A204.1 (cell line): Measurements from ENCODE around the gene APOE.
"Not testable (repeated sequence)": the region's sequence is repeated elsewhere in the genome, so short reads cannot be mapped to it uniquely, and the experiment has no call there.

Experiments
- FAIRE-seq: peaks from 2 replicates; lab custom pipeline; 2012; peaks lifted over from hg19 to GRCh38; lab: Jason Lieb, UNC

APOE gene

GRCh38 chr19:44905437-44906160 lies at the start of gene APOE:
TSS of gene APOE (plus strand) at chr19:44905796. CDS start at chr19:44906625, 829 bp downstream.
- FAIRE-seq = no peak

- no peak for FAIRE-seq
These were observed 49.0 kb upstream of the APOE start for GRCh38 chr19:44856421-44857083.

GRCh38 chr19:44857837-44858236 lies 47.8 kb upstream of the APOE start:
- FAIRE-seq = no peak

- FAIRE-seq = not testable (repeated sequence)
These were observed 44.0 kb upstream of the APOE start for GRCh38 chr19:44861576-44861975.

GRCh38 chr19:44863990-44864389 lies 41.6 kb upstream of the APOE start:
- no peak for FAIRE-seq

GRCh38 chr19:44865196-44865767 lies 40.3 kb upstream of the APOE start:
- no peak for FAIRE-seq

GRCh38 chr19:44866664-44867063 lies 38.9 kb upstream of the APOE start:
- FAIRE-seq = no peak

GRCh38 chr19:44867578-44867977 lies 38.0 kb upstream of the APOE start:
- FAIRE-seq = no peak

GRCh38 chr19:44869733-44870470 lies 35.7 kb upstream of the APOE start:
- no peak for FAIRE-seq

- no peak for FAIRE-seq
These were observed 33.8 kb upstream of the APOE start for GRCh38 chr19:44871809-44872208.

- FAIRE-seq = peak; percentile 79
These were observed 32.9 kb upstream of the APOE start for GRCh38 chr19:44872661-44873060.

GRCh38 chr19:44874317-44874716 lies 31.3 kb upstream of the APOE start:
- FAIRE-seq = no peak

GRCh38 chr19:44875666-44876451 lies 29.7 kb upstream of the APOE start:
- FAIRE-seq = no peak

GRCh38 chr19:44876930-44877535 lies 28.6 kb upstream of the APOE start:
- no peak for FAIRE-seq

GRCh38 chr19:44878120-44878865 lies 27.3 kb upstream of the APOE start:
- no peak for FAIRE-seq

GRCh38 chr19:44879309-44880065 lies 26.1 kb upstream of the APOE start:
- no peak for FAIRE-seq

GRCh38 chr19:44882063-44882462 lies 23.5 kb upstream of the APOE start:
- FAIRE-seq = no peak

- FAIRE-seq = not testable (repeated sequence)
These were observed 22.8 kb upstream of the APOE start for GRCh38 chr19:44882619-44883397.

- FAIRE-seq = no peak
These were observed 21.7 kb upstream of the APOE start for GRCh38 chr19:44883922-44884321.
